B cell (primary cell): ENCODE results near the gene OR1B1. TPM values are rescaled to one million over a fixed set of nuclear protein-coding genes. Genes with fewer than 3 reads are reported as not detected.

Experiments
- ATAC-seq: fragments of 200-7000 bp; cut with Tn5 transposase; one replicate; pipeline ENCODE4 v1.10.0; 2021; ENCODE audit warnings: low read depth, mild to moderate bottlenecking, moderate number of reproducible peaks, moderate library complexity
- CTCF ChIA-PET: fragments of 350-600 bp; sonication (Branson Sonifier 250); formaldehyde crosslinking; loops from one replicate; lab custom pipeline; 2021; ENCODE audit warnings: antibody characterized with exemption, inconsistent platforms; lab: Charles Lee
- POLR2A ChIA-PET: fragments of 350-600 bp; sonication (Branson Sonifier 250); formaldehyde crosslinking; loops from one replicate; lab custom pipeline; 2021; ENCODE audit warnings: antibody characterized with exemption; lab: Charles Lee
- DNase-seq: peaks from one replicate; pipeline ENCODE4 v3.0.0; 2013
- H2AFZ ChIP-seq: 2 replicates; pipeline ENCODE4 v1.6.1; 2012; ENCODE audit warnings: mild to moderate bottlenecking, low read depth, low read length; ENCODE audit not compliant: insufficient read depth, poor library complexity, severe bottlenecking
- H3K27ac ChIP-seq, 2 donors: 1 replicate in 1 of 2; 2 replicates in 1 of 2; pipeline ENCODE4 v1.5.1; 2012 to 2013; ENCODE audit warnings: low read length in 2 of 2, mild to moderate bottlenecking in 2 of 2, moderate library complexity in 1 of 2
- H3K27me3 ChIP-seq, 4 experiments: fragments of 200-600 bp in 1 of 4; sonication (generic) in 1 of 4; replicated peaks in 1 of 4; 1 replicate in 2 of 4; 2 replicates in 2 of 4; pipeline versions ENCODE4 v1.6.1 to v1.7.0; 2013 to 2016; ENCODE audit warnings: low read length in 3 of 4, mild to moderate bottlenecking in 2 of 4, mixed read lengths in 1 of 4, moderate library complexity in 1 of 4; ENCODE audit not compliant: insufficient read depth in 4 of 4, control insufficient read depth in 3 of 4; ENCODE audit errors: control extremely low read depth in 1 of 4
- H3K36me3 ChIP-seq, 2 experiments: replicated peaks in 1 of 2; 1 replicate in 1 of 2; 2 replicates in 1 of 2; pipeline versions ENCODE4 v1.6.1 to v1.7.1; 2013; ENCODE audit warnings: low read length in 1 of 2; ENCODE audit not compliant: insufficient read depth in 2 of 2, control insufficient read depth in 1 of 2; ENCODE audit errors: control extremely low read depth in 1 of 2, extremely low read depth in 1 of 2
- H3K4me1 ChIP-seq, 2 donors: fragments of 200-600 bp in 1 of 2; sonication (generic) in 1 of 2; 1 replicate in 1 of 2; 2 replicates in 1 of 2; pipeline versions ENCODE4 v1.5.1 to v1.6.1; 2013 to 2017; ENCODE audit warnings: low read length in 2 of 2; ENCODE audit not compliant: control insufficient read depth in 2 of 2, insufficient read depth in 2 of 2
- H3K4me2 ChIP-seq: replicated peaks from 2 replicates; pipeline ENCODE3; 2012; ENCODE audit warnings: mild to moderate bottlenecking, low read depth, low read length; ENCODE audit not compliant: poor library complexity, severe bottlenecking
- H3K4me3 ChIP-seq, 5 experiments: fragments of 200-600 bp in 1 of 5; sonication (generic) in 1 of 5; 1 replicate in 3 of 5; 2 replicates in 2 of 5; pipeline versions ENCODE4 v1.5.1 to v1.7.0; 2011 to 2016; ENCODE audit warnings: low read length in 4 of 5, mild to moderate bottlenecking in 4 of 5, low read depth in 2 of 5, control low read depth in 1 of 5, moderate library complexity in 1 of 5; ENCODE audit not compliant: insufficient read depth in 1 of 5; ENCODE audit errors: control extremely low read depth in 1 of 5, extremely low read depth in 1 of 5
- H3K79me2 ChIP-seq: fragments of 200-600 bp; sonication (generic); one replicate; pipeline ENCODE4 v1.6.0; 2016; ENCODE audit warnings: low read length; ENCODE audit not compliant: control insufficient read depth, insufficient read depth
- H3K9ac ChIP-seq: fragments of 200-600 bp; sonication (generic); 2 replicates; pipeline ENCODE4 v1.6.1; 2017; ENCODE audit warnings: mild to moderate bottlenecking, low read length, moderate library complexity
- H3K9me3 ChIP-seq, 3 donors: one replicate each; pipeline versions ENCODE4 v1.6.1 to v1.7.1; 2013; ENCODE audit warnings: low read length in 2 of 3; ENCODE audit not compliant: control insufficient read depth in 2 of 3, insufficient read depth in 1 of 3; ENCODE audit errors: control extremely low read depth in 1 of 3
- H4K20me1 ChIP-seq: 2 replicates; pipeline ENCODE4 v1.6.0; 2012; ENCODE audit warnings: mild to moderate bottlenecking, low read length; ENCODE audit not compliant: insufficient read depth, control insufficient read depth, poor library complexity, severe bottlenecking
- H3K27ac Mint-ChIP-seq: one replicate; pipeline ENCODE4 v1.8.0; 2021; ENCODE audit warnings: mixed read lengths
- H3K27me3 Mint-ChIP-seq: one replicate; pipeline ENCODE4 v1.8.0; 2021; ENCODE audit warnings: mixed read lengths
- H3K4me1 Mint-ChIP-seq: one replicate; pipeline ENCODE4 v1.8.0; 2021; ENCODE audit warnings: mixed read lengths
- H3K4me3 Mint-ChIP-seq: one replicate; pipeline ENCODE4 v1.8.0; 2021; ENCODE audit warnings: mixed read lengths
- H3K9me3 Mint-ChIP-seq: one replicate; pipeline ENCODE4 v1.8.0; 2022; ENCODE audit warnings: mixed read lengths; ENCODE audit not compliant: insufficient read depth
- CTCF ChIP-seq: fragments of 200-600 bp; IDR thresholded peaks from one replicate; pipeline ENCODE4 v1.8.0; 2022; ENCODE audit warnings: antibody characterized with exemption, mild to moderate bottlenecking
- EZH2 ChIP-seq: IDR thresholded peaks from 2 replicates; pipeline ENCODE4 v1.6.1; 2012; ENCODE audit warnings: borderline replicate concordance, low read depth, mild to moderate bottlenecking, moderate library complexity, low read length; ENCODE audit not compliant: insufficient read depth, poor library complexity, severe bottlenecking
- WGBS: methylation state at CpG from one replicate; pipeline ENCODE4 v1.1.5; 2013; ENCODE audit warnings: missing lambda C conversion rate; ENCODE audit not compliant: insufficient coverage; 5-methylcytosine and 5-hydroxymethylcytosine counted together
- intact Hi-C: fragments of 100-400 bp; cut with micrococcal nuclease; formaldehyde crosslinking; loops from one replicate; pipeline ENCODE4 v1.10.0; 2022
- polyA plus RNA-seq: library from polyadenylated mRNA; depleted of rRNA; stranded (reverse); fragments of >200 nt; gene quantifications from 2 replicates; pipeline ENCODE4 v1.2.3, GENCODE V29; 2012
- total RNA-seq, 2 donors: library from RNA; stranded (reverse); fragments of 120-200 nt in 1 of 2; gene quantifications; 1 replicate in 1 of 2; 2 replicates in 1 of 2; pipeline versions ENCODE4 v1.2.3 to v1.2.4, GENCODE V29; 2013 to 2022

OR1B1 gene
- total and polyA plus RNA-seq, 2 donors (not counting 1 experiment from before 2014, with no cell fraction given) = not detected

- ChIA-PET POLR2A (no interaction called here), CTCF (no interaction called here)
- Histone ChIP-seq H3K4me1 (no peaks in the 10 kb centered on the region), H3K27me3 (no peaks in the 10 kb centered on the region), H2AFZ (no peak overlapping the region), H3K27ac (no peak overlapping the region), H3K9me3 (peaks cover 0 to 1% (median 0%) of the 10 kb centered on the region in 3 donors), H3K4me3 (no peak overlapping the region), H3K4me2 (no peak overlapping the region), H3K79me2 (no peaks in the 10 kb centered on the region), H3K9ac (no peak overlapping the region), H3K36me3 (no peaks in the 10 kb centered on the region), H4K20me1 (no peaks in the 10 kb centered on the region)
- intact Hi-C loops = no loop called here
- H3K4me1 Mint-ChIP-seq = no peaks in the 10 kb centered on the region
- DNase-seq (no peak), ATAC-seq (no peak)
- H3K27ac Mint-ChIP-seq = no peak overlapping the region
- H3K9me3 Mint-ChIP-seq = peaks cover 4% of the 10 kb centered on the region
- no CpG with 5 or more reads among the region's 3 CpGs for WGBS
- TF ChIP-seq CTCF (no peak), EZH2 (no peak)
- no peak overlapping the region for H3K4me3 Mint-ChIP-seq
- H3K27me3 Mint-ChIP-seq = peaks cover 12% of the 10 kb centered on the region
These were observed 77.1 kb downstream of the OR1B1 start for GRCh38 chr9:122580360-122580759.

- Histone ChIP-seq H3K4me2 (no peak overlapping the region), H3K27ac (no peak overlapping the region), H4K20me1 (no peaks in the 10 kb centered on the region), H3K27me3 (no peaks in the 10 kb centered on the region), H3K9ac (no peak overlapping the region), H2AFZ (no peak overlapping the region), H3K4me3 (no peak overlapping the region), H3K9me3 (peaks cover 0 to 1% (median 0%) of the 10 kb centered on the region in 3 donors), H3K36me3 (no peaks in the 10 kb centered on the region), H3K4me1 (no peaks in the 10 kb centered on the region), H3K79me2 (no peaks in the 10 kb centered on the region)
- intact Hi-C loops = no loop called here
- Mint-ChIP-seq H3K4me1 (no peaks in the 10 kb centered on the region), H3K27me3 (peaks cover 12% of the 10 kb centered on the region), H3K27ac (no peak overlapping the region), H3K9me3 (peaks cover 4% of the 10 kb centered on the region), H3K4me3 (no peak overlapping the region)
- CTCF ChIA-PET = no interaction called here
- DNase-seq (no peak), ATAC-seq (no peak)
- POLR2A ChIA-PET = no interaction called here
- WGBS = no CpG with 5 or more reads among the region's 5 CpGs
- TF ChIP-seq EZH2 (no peak), CTCF (no peak)
These were observed 77.6 kb downstream of the OR1B1 start for GRCh38 chr9:122579874-122580273.

Other genes with a start within 250 kb of the OR1B1 start
- not detected in 2 replicates for gene OR1J1, start 179.7 kb downstream of the OR1B1 start, total RNA-seq
- gene OR1J1, start 179.7 kb downstream of the OR1B1 start, polyA plus RNA-seq = not detected in 2 replicates
- not detected in 2 replicates for gene OR1J2, start 146.8 kb downstream of the OR1B1 start, total RNA-seq
- not detected in 2 replicates for gene OR1J2, start 146.8 kb downstream of the OR1B1 start, polyA plus RNA-seq
- not detected in 2 replicates for gene OR1J4, start 138.5 kb downstream of the OR1B1 start, total RNA-seq
- gene OR1J4, start 138.5 kb downstream of the OR1B1 start, polyA plus RNA-seq = not detected in 2 replicates
- gene OR1N1, start 130.3 kb downstream of the OR1B1 start, total RNA-seq = not detected in 2 replicates
- not detected in 2 replicates for gene OR1N1, start 130.3 kb downstream of the OR1B1 start, polyA plus RNA-seq
- not detected in 2 replicates for gene OR1N2, start 104.5 kb downstream of the OR1B1 start, total RNA-seq
- not detected in 2 replicates for gene OR1N2, start 104.5 kb downstream of the OR1B1 start, polyA plus RNA-seq
- not detected in 2 replicates for gene OR1L8, start 74.2 kb downstream of the OR1B1 start, total RNA-seq
- 0.17 TPM in 1 of 2 replicates, not detected in the other for gene OR1L8, start 74.2 kb downstream of the OR1B1 start, polyA plus RNA-seq
- not detected in 2 replicates for gene OR1Q1, start 42.9 kb downstream of the OR1B1 start, total RNA-seq
- 0.46 TPM in 1 of 2 replicates, not detected in the other for gene OR1Q1, start 42.9 kb downstream of the OR1B1 start, polyA plus RNA-seq
- gene OR1L1, start 4.1 kb upstream of the OR1B1 start, total RNA-seq = not detected in 2 replicates
- gene OR1L1, start 4.1 kb upstream of the OR1B1 start, polyA plus RNA-seq = not detected in 2 replicates
- gene OR1L3, start 17.5 kb upstream of the OR1B1 start, total RNA-seq = not detected in 2 replicates
- not detected in 2 replicates for gene OR1L3, start 17.5 kb upstream of the OR1B1 start, polyA plus RNA-seq
- not detected in 2 replicates for gene OR1L4, start 66.4 kb upstream of the OR1B1 start, total RNA-seq
- gene OR1L4, start 66.4 kb upstream of the OR1B1 start, polyA plus RNA-seq = not detected in 2 replicates
- not detected in 2 replicates for gene OR1L6, start 84.7 kb upstream of the OR1B1 start, total RNA-seq
- not detected in 2 replicates for gene OR1L6, start 84.7 kb upstream of the OR1B1 start, polyA plus RNA-seq
- gene OR5C1, start 131.3 kb upstream of the OR1B1 start, total RNA-seq = not detected in 2 replicates
- gene OR5C1, start 131.3 kb upstream of the OR1B1 start, polyA plus RNA-seq = not detected in 2 replicates
- not detected in 2 replicates for gene OR1K1, start 142.5 kb upstream of the OR1B1 start, total RNA-seq
- not detected in 2 replicates for gene OR1K1, start 142.5 kb upstream of the OR1B1 start, polyA plus RNA-seq
- 15.8 and 19.4 TPM in 2 replicates for gene PDCL, start 171.0 kb upstream of the OR1B1 start, total RNA-seq
- gene PDCL, start 171.0 kb upstream of the OR1B1 start, polyA plus RNA-seq = 2.7 and 4.3 TPM in 2 replicates
- 74.4 and 77.3 TPM in 2 replicates for gene RC3H2, start 247.7 kb upstream of the OR1B1 start, total RNA-seq
- 17.2 and 26.3 TPM in 2 replicates for gene RC3H2, start 247.7 kb upstream of the OR1B1 start, polyA plus RNA-seq